ENCODE data around the gene ZNF451. TPM values are rescaled to one million over a fixed set of nuclear protein-coding genes. Genes with fewer than 3 reads are reported as not detected.

The ZNF451 gene
- total RNA-seq, 1 experiment from 2014 or later, result 63.0 TPM

- TSS peak; percentile 39 for BruUV-seq (replicated peaks)
- Mint-ChIP-seq H3K27ac (ENCODE audit: low read depth, unreplicated experiment) (peak overlapping the region; percentile 44), H3K4me3 (ENCODE audit: unreplicated experiment) (peak overlapping the region; percentile 91), H3K4me1 (ENCODE audit: insufficient read depth, unreplicated experiment) (peaks cover 13% of the 10 kb centered on the region), H3K27me3 (ENCODE audit: insufficient read depth, unreplicated experiment) (no peaks in the 10 kb centered on the region), H3K36me3 (ENCODE audit: insufficient read depth, unreplicated experiment) (peaks cover 7% of the 10 kb centered on the region), H3K9me3 (ENCODE audit: unreplicated experiment) (no peaks in the 10 kb centered on the region)
- intact Hi-C loops (cut with micrococcal nuclease), result loop anchor here (1.0 to 10.0 kb wide), 3 partner anchors 94 to 268 kb away; no protein-coding TSS in a partner anchor
- ChIA-PET POLR2A (interaction anchor here (0.7 to 1.5 kb wide), 6 partner anchors 16 to 477 kb away, joined by 3 to 7 read pairs (median 4); partner anchors contain the start of gene RAB23), CTCF (interaction anchor here (0.7 to 1.4 kb wide), 3 partner anchors 141 to 148 kb away, joined by 4 read pairs; partner anchors contain the start of gene PRIM2)
- TF ChIP-seq CTCF (IDR thresholded peaks at IDR 0.05; ENCODE audit: unreplicated experiment), result no peak
- peak; percentile 40 for DNase-seq (ENCODE audit: unreplicated experiment)
Measured at GRCh38 chr6:57173056-57173885, 83.3 kb downstream of the ZNF451 start.

- POLR2A ChIA-PET, result interaction anchor here (0.8 to 1.2 kb wide), 4 partner anchors 15 to 141 kb away, joined by 3 to 7 read pairs (median 4); no protein-coding TSS in a partner anchor
- H3K4me3 Mint-ChIP-seq (ENCODE audit: unreplicated experiment), result peak overlapping the region; percentile 91
- H3K9me3 Mint-ChIP-seq (ENCODE audit: unreplicated experiment), result no peaks in the 10 kb centered on the region
- H3K4me1 Mint-ChIP-seq (ENCODE audit: insufficient read depth, unreplicated experiment), result peaks cover 16% of the 10 kb centered on the region
- peaks cover 7% of the 10 kb centered on the region for H3K36me3 Mint-ChIP-seq (ENCODE audit: insufficient read depth, unreplicated experiment)
- intact Hi-C loops (cut with micrococcal nuclease), result loop anchor here (1.0 to 10.0 kb wide), 3 partner anchors 93 to 269 kb away; no protein-coding TSS in a partner anchor
- no peaks in the 10 kb centered on the region for H3K27me3 Mint-ChIP-seq (ENCODE audit: insufficient read depth, unreplicated experiment)
- H3K27ac Mint-ChIP-seq (ENCODE audit: low read depth, unreplicated experiment), result peak overlapping the region; percentile 44
- BruUV-seq (replicated peaks), result no TSS peak
- DNase-seq (ENCODE audit: unreplicated experiment), result peak; percentile 80
- no peak for TF ChIP-seq CTCF (IDR thresholded peaks at IDR 0.05; ENCODE audit: unreplicated experiment)
- CTCF ChIA-PET, result no interaction called here
Measured at GRCh38 chr6:57173886-57174510, 84.0 kb downstream of the ZNF451 start.

- Mint-ChIP-seq H3K4me1 (ENCODE audit: insufficient read depth, unreplicated experiment) (peaks cover 18% of the 10 kb centered on the region), H3K27ac (ENCODE audit: low read depth, unreplicated experiment) (peak overlapping the region; percentile 44), H3K4me3 (ENCODE audit: unreplicated experiment) (peak overlapping the region; percentile 91), H3K27me3 (ENCODE audit: insufficient read depth, unreplicated experiment) (no peaks in the 10 kb centered on the region), H3K36me3 (ENCODE audit: insufficient read depth, unreplicated experiment) (peaks cover 7% of the 10 kb centered on the region), H3K9me3 (ENCODE audit: unreplicated experiment) (no peaks in the 10 kb centered on the region)
- no peak for DNase-seq (ENCODE audit: unreplicated experiment)
- no TSS peak for BruUV-seq (replicated peaks)
- intact Hi-C loops (cut with micrococcal nuclease), result loop anchor here (5.0 to 10.0 kb wide), 2 partner anchors 93 to 270 kb away; no protein-coding TSS in a partner anchor
- no peak for TF ChIP-seq CTCF (IDR thresholded peaks at IDR 0.05; ENCODE audit: unreplicated experiment)
- ChIA-PET POLR2A (interaction anchor here (0.8 to 1.2 kb wide), 4 partner anchors 15 to 140 kb away, joined by 3 to 7 read pairs (median 4); no protein-coding TSS in a partner anchor), CTCF (no interaction called here)
Measured at GRCh38 chr6:57174511-57174907, 84.5 kb downstream of the ZNF451 start.
